Liver (tissue), 9 donors: ENCODE measurements around the gene NKAIN2. TPM values are rescaled to one million over a fixed set of nuclear protein-coding genes. Genes with fewer than 3 reads are reported as not detected.

Experiments
- DNase-seq: peaks from one replicate; pipeline ENCODE4 v3.0.0-alpha.2; 2017; ENCODE audit warnings: low spot score
- H3K27ac ChIP-seq, 2 donors: one replicate each; pipeline ENCODE4 v1.7.0; 2013; ENCODE audit warnings: inconsistent platforms in 2 of 2, low read length in 2 of 2, control low read depth in 1 of 2, low read depth in 1 of 2, mild to moderate bottlenecking in 1 of 2
- H3K27me3 ChIP-seq, 4 donors: one replicate each; pipeline versions ENCODE4 v1.6.1 to v1.7.0; 2013; ENCODE audit warnings: low read length in 3 of 4, inconsistent platforms in 1 of 4, mild to moderate bottlenecking in 1 of 4, moderate library complexity in 1 of 4; ENCODE audit not compliant: control insufficient read depth in 4 of 4, insufficient read depth in 4 of 4
- H3K36me3 ChIP-seq, 4 donors: one replicate each; pipeline versions ENCODE4 v1.6.1 to v1.7.0; 2013; ENCODE audit warnings: low read length in 3 of 4, mild to moderate bottlenecking in 3 of 4, low read depth in 1 of 4, moderate library complexity in 1 of 4; ENCODE audit not compliant: control insufficient read depth in 4 of 4, insufficient read depth in 3 of 4
- H3K4me1 ChIP-seq, 4 donors: one replicate each; pipeline versions ENCODE4 v1.6.1 to v1.7.0; 2013; ENCODE audit warnings: low read length in 3 of 4, mild to moderate bottlenecking in 3 of 4, moderate library complexity in 1 of 4; ENCODE audit not compliant: control insufficient read depth in 4 of 4, insufficient read depth in 4 of 4
- H3K4me3 ChIP-seq, 3 donors: one replicate each; pipeline versions ENCODE4 v1.6.1 to v1.7.0; 2013; ENCODE audit warnings: low read length in 3 of 3, control low read depth in 1 of 3, low read depth in 1 of 3, mild to moderate bottlenecking in 1 of 3
- H3K9ac ChIP-seq, 2 donors: one replicate each; pipeline ENCODE4 v1.7.0; 2013; ENCODE audit warnings: low read length in 2 of 2, mild to moderate bottlenecking in 2 of 2, moderate library complexity in 2 of 2, control low read depth in 1 of 2, low read depth in 1 of 2
- H3K9me3 ChIP-seq, 4 donors: one replicate each; pipeline versions ENCODE4 v1.6.1 to v1.7.0; 2013; ENCODE audit warnings: low read length in 3 of 4; ENCODE audit not compliant: control insufficient read depth in 4 of 4
- FOXA1 ChIP-seq: IDR thresholded peaks from 2 replicates; pipeline ENCODE4 v1.6.1; 2016; ENCODE audit warnings: antibody characterized with exemption
- FOXA2 ChIP-seq: IDR thresholded peaks from 2 replicates; pipeline ENCODE4 v1.6.1; 2016; ENCODE audit warnings: antibody characterized with exemption
- GABPA ChIP-seq, 2 donors: IDR thresholded peaks in 1 of 2; conservative IDR thresholded peaks in 1 of 2; 2 replicates each; pipeline ENCODE4 v1.6.1; 2016; ENCODE audit warnings: antibody characterized with exemption in 2 of 2, mild to moderate bottlenecking in 1 of 2, moderate library complexity in 1 of 2
- HNF4A ChIP-seq, 2 donors: conservative IDR thresholded peaks; 2 replicates each; pipeline ENCODE4 v1.6.1; 2016; ENCODE audit warnings: antibody characterized with exemption in 2 of 2, mild to moderate bottlenecking in 2 of 2
- HNF4G ChIP-seq: IDR thresholded peaks from 2 replicates; pipeline ENCODE4 v1.6.1; 2016; ENCODE audit warnings: antibody characterized with exemption
- JUND ChIP-seq, 2 donors: IDR thresholded peaks; 2 replicates each; pipeline ENCODE4 v1.6.1; 2016; ENCODE audit warnings: antibody characterized with exemption in 2 of 2
- NR2F2 ChIP-seq: IDR thresholded peaks from 2 replicates; pipeline ENCODE4 v1.6.1; 2016; ENCODE audit warnings: antibody characterized with exemption
- RAD21 ChIP-seq, 2 donors: IDR thresholded peaks; 2 replicates each; pipeline ENCODE4 v1.6.1; 2016; ENCODE audit warnings: antibody characterized with exemption in 2 of 2, mild to moderate bottlenecking in 2 of 2
- RXRA ChIP-seq, 2 donors: IDR thresholded peaks; 2 replicates each; pipeline ENCODE4 v1.6.1; 2017 to 2018; ENCODE audit warnings: antibody characterized with exemption in 2 of 2, mild to moderate bottlenecking in 1 of 2
- TAF1 ChIP-seq: conservative IDR thresholded peaks from 2 replicates; pipeline ENCODE4 v1.6.1; 2016; ENCODE audit warnings: antibody characterized with exemption, mild to moderate bottlenecking
- YY1 ChIP-seq: IDR thresholded peaks from 2 replicates; pipeline ENCODE4 v1.6.1; 2016; ENCODE audit warnings: antibody characterized with exemption, mild to moderate bottlenecking
- WGBS: extraction: QIAGEN DNeasy Blood & Tissue Kit; methylation state at CpG from one replicate; pipeline ENCODE4 v1.1.7; 2013; 5-methylcytosine and 5-hydroxymethylcytosine counted together
- polyA plus RNA-seq, 2 donors: library from polyadenylated mRNA; stranded (reverse) in 1 of 2; unstranded in 1 of 2; fragments of 200-250 nt in 1 of 2; fragments of >200 nt in 1 of 2; fragmentation: Nextera tagmentation in 1 of 2; extraction: Ambion mirVana in 1 of 2; gene quantifications; one replicate each; pipeline versions ENCODE4 v1.2.1 to v1.2.3, GENCODE V29; 2013 to 2015
- total RNA-seq, 2 donors: library from RNA; depleted of rRNA; stranded (reverse); fragments of >200 nt; gene quantifications; one replicate each; pipeline ENCODE4 v1.2.3, GENCODE V29; 2014
- TF ChIP-seq, protein P1 (sequence below): IDR thresholded peaks from 2 replicates; pipeline ENCODE4 v1.6.1; 2016; ENCODE audit warnings: antibody characterized with exemption
- TF ChIP-seq, protein P2 (sequence below): fragments of 150-350 bp; IDR thresholded peaks from 2 replicates; pipeline ENCODE4 v1.5.1; 2017; ENCODE audit warnings: improper control_type of control experiment, low read depth, low read length; ENCODE audit not compliant: missing input control
- TF ChIP-seq, protein P3 (sequence below): IDR thresholded peaks from 2 replicates; pipeline ENCODE4 v1.6.1; 2016; ENCODE audit warnings: antibody characterized with exemption, mild to moderate bottlenecking
- TF ChIP-seq, protein P4 (sequence below): IDR thresholded peaks from 2 replicates; pipeline ENCODE4 v1.6.1; 2016; ENCODE audit warnings: antibody characterized with exemption
- TF ChIP-seq, protein P5 (sequence below): IDR thresholded peaks from 2 replicates; pipeline ENCODE4 v1.6.1; 2016; ENCODE audit warnings: antibody characterized with exemption
- donor health status: healthy.
- donor health status: healthy.
- donor health status: healthy.
- donor health status: healthy.
- donor health status: healthy.

Gene NKAIN2
- total and polyA plus RNA-seq, 4 donors = 0.05 to 0.14 TPM; not detected in 2

DNA sequence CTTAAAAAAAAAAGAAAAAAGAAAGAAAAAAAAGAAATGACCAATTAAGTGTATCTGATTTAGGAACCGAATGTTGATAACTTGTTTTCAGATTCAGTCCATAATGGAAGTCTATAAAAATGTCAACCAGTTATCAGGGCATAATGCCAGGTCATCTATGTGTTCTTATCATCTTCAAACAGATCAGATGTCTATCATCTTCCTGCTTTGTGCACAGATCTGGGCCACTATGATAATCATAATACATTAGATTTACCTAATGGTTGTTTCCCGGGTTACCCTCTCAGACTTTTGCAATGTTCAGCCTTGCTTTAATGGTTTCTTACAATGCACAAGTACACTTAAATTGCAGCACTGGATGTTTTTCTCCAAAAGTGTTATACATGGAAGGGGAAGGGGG lies 100.6 kb downstream of the NKAIN2 start:
- H3K9ac ChIP-seq = no peak overlapping the region
- no peaks in the 10 kb centered on the region for H3K36me3 ChIP-seq
- no peak for DNase-seq
- H3K27ac ChIP-seq = no peak overlapping the region
- no peaks in the 10 kb centered on the region for H3K4me1 ChIP-seq
- no peaks in the 10 kb centered on the region for H3K9me3 ChIP-seq
- H3K27me3 ChIP-seq = no peaks in the 10 kb centered on the region
- no peak overlapping the region for H3K4me3 ChIP-seq
- TF ChIP-seq, protein P1, sequence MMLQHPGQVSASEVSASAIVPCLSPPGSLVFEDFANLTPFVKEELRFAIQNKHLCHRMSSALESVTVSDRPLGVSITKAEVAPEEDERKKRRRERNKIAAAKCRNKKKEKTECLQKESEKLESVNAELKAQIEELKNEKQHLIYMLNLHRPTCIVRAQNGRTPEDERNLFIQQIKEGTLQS = no peak
- TF ChIP-seq GABPA (IDR thresholded peaks at IDR 0.05 in 1 of 2, conservative IDR thresholded peaks at IDR 0.05 in 1 of 2) (no peak), TAF1 (no peak), NR2F2 (no peak), JUND (IDR thresholded peaks at IDR 0.05) (no peak), RXRA (IDR thresholded peaks at IDR 0.05) (no peak), FOXA1 (no peak), HNF4G (no peak), HNF4A (conservative IDR thresholded peaks at IDR 0.05) (no peak)
- TF ChIP-seq, protein P2, sequence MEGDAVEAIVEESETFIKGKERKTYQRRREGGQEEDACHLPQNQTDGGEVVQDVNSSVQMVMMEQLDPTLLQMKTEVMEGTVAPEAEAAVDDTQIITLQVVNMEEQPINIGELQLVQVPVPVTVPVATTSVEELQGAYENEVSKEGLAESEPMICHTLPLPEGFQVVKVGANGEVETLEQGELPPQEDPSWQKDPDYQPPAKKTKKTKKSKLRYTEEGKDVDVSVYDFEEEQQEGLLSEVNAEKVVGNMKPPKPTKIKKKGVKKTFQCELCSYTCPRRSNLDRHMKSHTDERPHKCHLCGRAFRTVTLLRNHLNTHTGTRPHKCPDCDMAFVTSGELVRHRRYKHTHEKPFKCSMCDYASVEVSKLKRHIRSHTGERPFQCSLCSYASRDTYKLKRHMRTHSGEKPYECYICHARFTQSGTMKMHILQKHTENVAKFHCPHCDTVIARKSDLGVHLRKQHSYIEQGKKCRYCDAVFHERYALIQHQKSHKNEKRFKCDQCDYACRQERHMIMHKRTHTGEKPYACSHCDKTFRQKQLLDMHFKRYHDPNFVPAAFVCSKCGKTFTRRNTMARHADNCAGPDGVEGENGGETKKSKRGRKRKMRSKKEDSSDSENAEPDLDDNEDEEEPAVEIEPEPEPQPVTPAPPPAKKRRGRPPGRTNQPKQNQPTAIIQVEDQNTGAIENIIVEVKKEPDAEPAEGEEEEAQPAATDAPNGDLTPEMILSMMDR = no peak
- TF ChIP-seq, protein P3, sequence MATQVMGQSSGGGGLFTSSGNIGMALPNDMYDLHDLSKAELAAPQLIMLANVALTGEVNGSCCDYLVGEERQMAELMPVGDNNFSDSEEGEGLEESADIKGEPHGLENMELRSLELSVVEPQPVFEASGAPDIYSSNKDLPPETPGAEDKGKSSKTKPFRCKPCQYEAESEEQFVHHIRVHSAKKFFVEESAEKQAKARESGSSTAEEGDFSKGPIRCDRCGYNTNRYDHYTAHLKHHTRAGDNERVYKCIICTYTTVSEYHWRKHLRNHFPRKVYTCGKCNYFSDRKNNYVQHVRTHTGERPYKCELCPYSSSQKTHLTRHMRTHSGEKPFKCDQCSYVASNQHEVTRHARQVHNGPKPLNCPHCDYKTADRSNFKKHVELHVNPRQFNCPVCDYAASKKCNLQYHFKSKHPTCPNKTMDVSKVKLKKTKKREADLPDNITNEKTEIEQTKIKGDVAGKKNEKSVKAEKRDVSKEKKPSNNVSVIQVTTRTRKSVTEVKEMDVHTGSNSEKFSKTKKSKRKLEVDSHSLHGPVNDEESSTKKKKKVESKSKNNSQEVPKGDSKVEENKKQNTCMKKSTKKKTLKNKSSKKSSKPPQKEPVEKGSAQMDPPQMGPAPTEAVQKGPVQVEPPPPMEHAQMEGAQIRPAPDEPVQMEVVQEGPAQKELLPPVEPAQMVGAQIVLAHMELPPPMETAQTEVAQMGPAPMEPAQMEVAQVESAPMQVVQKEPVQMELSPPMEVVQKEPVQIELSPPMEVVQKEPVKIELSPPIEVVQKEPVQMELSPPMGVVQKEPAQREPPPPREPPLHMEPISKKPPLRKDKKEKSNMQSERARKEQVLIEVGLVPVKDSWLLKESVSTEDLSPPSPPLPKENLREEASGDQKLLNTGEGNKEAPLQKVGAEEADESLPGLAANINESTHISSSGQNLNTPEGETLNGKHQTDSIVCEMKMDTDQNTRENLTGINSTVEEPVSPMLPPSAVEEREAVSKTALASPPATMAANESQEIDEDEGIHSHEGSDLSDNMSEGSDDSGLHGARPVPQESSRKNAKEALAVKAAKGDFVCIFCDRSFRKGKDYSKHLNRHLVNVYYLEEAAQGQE = no peak
- TF ChIP-seq, protein P4, sequence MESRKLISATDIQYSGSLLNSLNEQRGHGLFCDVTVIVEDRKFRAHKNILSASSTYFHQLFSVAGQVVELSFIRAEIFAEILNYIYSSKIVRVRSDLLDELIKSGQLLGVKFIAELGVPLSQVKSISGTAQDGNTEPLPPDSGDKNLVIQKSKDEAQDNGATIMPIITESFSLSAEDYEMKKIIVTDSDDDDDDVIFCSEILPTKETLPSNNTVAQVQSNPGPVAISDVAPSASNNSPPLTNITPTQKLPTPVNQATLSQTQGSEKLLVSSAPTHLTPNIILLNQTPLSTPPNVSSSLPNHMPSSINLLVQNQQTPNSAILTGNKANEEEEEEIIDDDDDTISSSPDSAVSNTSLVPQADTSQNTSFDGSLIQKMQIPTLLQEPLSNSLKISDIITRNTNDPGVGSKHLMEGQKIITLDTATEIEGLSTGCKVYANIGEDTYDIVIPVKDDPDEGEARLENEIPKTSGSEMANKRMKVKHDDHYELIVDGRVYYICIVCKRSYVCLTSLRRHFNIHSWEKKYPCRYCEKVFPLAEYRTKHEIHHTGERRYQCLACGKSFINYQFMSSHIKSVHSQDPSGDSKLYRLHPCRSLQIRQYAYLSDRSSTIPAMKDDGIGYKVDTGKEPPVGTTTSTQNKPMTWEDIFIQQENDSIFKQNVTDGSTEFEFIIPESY = no peak
- WGBS = 85% methylated on average over 2 of the region's 2 CpGs

DNA sequence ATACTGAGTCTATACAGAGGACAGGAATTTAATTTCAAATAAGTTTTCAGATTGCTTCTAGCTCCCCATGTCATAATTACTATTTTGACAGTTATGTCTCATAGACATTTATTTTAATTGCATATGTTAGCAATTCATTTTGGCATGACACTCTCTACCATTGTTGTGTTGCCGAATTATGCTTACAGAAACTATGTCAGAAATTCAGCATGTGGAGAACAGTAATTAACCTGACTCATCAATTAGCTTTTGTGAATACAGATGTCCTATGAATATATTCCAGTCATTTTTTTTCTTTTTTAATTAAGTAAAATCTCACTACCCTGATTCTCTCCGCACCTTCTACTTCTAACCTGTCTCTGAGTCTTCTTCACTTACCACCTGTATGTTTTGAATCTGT lies 105.1 kb downstream of the NKAIN2 start:
- H3K27ac ChIP-seq = no peak overlapping the region
- no peaks in the 10 kb centered on the region for H3K27me3 ChIP-seq
- H3K9ac ChIP-seq = no peak overlapping the region
- WGBS = 92% methylated on average over 2 of the region's 2 CpGs
- H3K9me3 ChIP-seq = no peaks in the 10 kb centered on the region
- no peaks in the 10 kb centered on the region for H3K36me3 ChIP-seq
- no peaks in the 10 kb centered on the region for H3K4me1 ChIP-seq
- DNase-seq = no peak
- H3K4me3 ChIP-seq = no peak overlapping the region
- TF ChIP-seq, protein P4 = no peak
- TF ChIP-seq RXRA (IDR thresholded peaks at IDR 0.05) = no peak
- TF ChIP-seq FOXA2 = no peak
- no peak for TF ChIP-seq TAF1
- no peak for TF ChIP-seq YY1
- TF ChIP-seq, protein P5, sequence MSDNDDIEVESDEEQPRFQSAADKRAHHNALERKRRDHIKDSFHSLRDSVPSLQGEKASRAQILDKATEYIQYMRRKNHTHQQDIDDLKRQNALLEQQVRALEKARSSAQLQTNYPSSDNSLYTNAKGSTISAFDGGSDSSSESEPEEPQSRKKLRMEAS = no peak
- no peak for TF ChIP-seq RAD21 (IDR thresholded peaks at IDR 0.05)
- no peak for TF ChIP-seq FOXA1
- TF ChIP-seq, protein P3 = no peak
- TF ChIP-seq, protein P2 = no peak
- no peak for TF ChIP-seq HNF4A (conservative IDR thresholded peaks at IDR 0.05)
